PC-3 (cell line): ENCODE results near the gene PRPS1. TPM values are rescaled to one million over a fixed set of nuclear protein-coding genes. Genes with fewer than 3 reads are reported as not detected.

Experiments used
- ATAC-seq: fragments of 200-7000 bp; cut with Tn5 transposase; 2 replicates; pipeline ENCODE4 v1.9.1; 2020; ENCODE audit warnings: mild to moderate bottlenecking, moderate library complexity
- BruUV-seq: library from RNA; stranded (reverse); fragments of 400-500 nt; replicated peaks from 2 replicates; lab custom pipeline; 2021; lab: Mats Ljungman, UMichigan
- CTCF ChIA-PET: fragments of 300-600 bp; sonication (Branson Sonifier 250); formaldehyde crosslinking; loops from one replicate; lab custom pipeline; 2022; ENCODE audit warnings: antibody characterized with exemption; lab: Charles Lee
- POLR2A ChIA-PET: fragments of 300-600 bp; sonication (Branson Sonifier 250); formaldehyde crosslinking; loops from one replicate; lab custom pipeline; 2022; ENCODE audit warnings: antibody characterized with exemption; ENCODE audit not compliant: unreplicated experiment; lab: Charles Lee
- DNase-seq: peaks from one replicate; pipeline ENCODE4 v3.0.0-alpha.2; 2015
- H2AFZ ChIP-seq: fragments of 300-600 bp; sonication (generic); 2 replicates; pipeline ENCODE4 v1.6.0; 2016; ENCODE audit warnings: antibody characterized with exemption, low read length
- H3F3A ChIP-seq: fragments of 300-600 bp; sonication (generic); one replicate; pipeline ENCODE4 v1.6.0; 2017; ENCODE audit warnings: antibody characterized with exemption, low read length, control low read depth, mild to moderate bottlenecking; ENCODE audit not compliant: unreplicated experiment
- H3K27ac ChIP-seq: fragments of 300-600 bp; sonication (generic); 2 replicates; pipeline ENCODE4 v1.5.1; 2016; ENCODE audit warnings: mild to moderate bottlenecking, low read length
- H3K27me3 ChIP-seq: fragments of 300-600 bp; sonication (generic); 2 replicates; pipeline ENCODE4 v1.6.1; 2016; ENCODE audit warnings: low read length, mixed read lengths
- H3K36me3 ChIP-seq: fragments of 300-600 bp; sonication (generic); 2 replicates; pipeline ENCODE4 v1.6.1; 2016; ENCODE audit warnings: low read depth, mixed run types, low read length, mixed read lengths
- H3K4me1 ChIP-seq: fragments of 300-600 bp; sonication (generic); 2 replicates; pipeline ENCODE4 v1.5.1; 2016; ENCODE audit warnings: low read length; ENCODE audit not compliant: insufficient read depth
- H3K4me2 ChIP-seq: fragments of 300-600 bp; sonication (generic); 2 replicates; pipeline ENCODE4 v1.6.0; 2016; ENCODE audit warnings: low read length
- H3K4me3 ChIP-seq: fragments of 300-600 bp; sonication (generic); 2 replicates; pipeline ENCODE4 v1.5.1; 2016; ENCODE audit warnings: mild to moderate bottlenecking, low read length, mixed read lengths
- H3K79me2 ChIP-seq: fragments of 300-600 bp; sonication (generic); 2 replicates; pipeline ENCODE4 v1.6.1; 2017; ENCODE audit warnings: low read length, mixed read lengths
- H3K9ac ChIP-seq: fragments of 300-600 bp; sonication (generic); 2 replicates; pipeline ENCODE4 v1.6.0; 2016; ENCODE audit warnings: mild to moderate bottlenecking, low read length
- H3K9me2 ChIP-seq: fragments of 300-600 bp; sonication (generic); replicated peaks from 2 replicates; pipeline ENCODE4 v1.6.1; 2016; ENCODE audit warnings: mixed run types, low read length, mixed read lengths
- H3K9me3 ChIP-seq: fragments of 300-600 bp; sonication (generic); 2 replicates; pipeline ENCODE4 v1.6.1; 2016; ENCODE audit warnings: low read length, mixed read lengths
- H4K20me1 ChIP-seq: fragments of 300-600 bp; sonication (generic); 2 replicates; pipeline ENCODE4 v1.6.1; 2016; ENCODE audit warnings: low read length, mixed read lengths
- EZH2 ChIP-seq: fragments of 300-600 bp; sonication (generic); IDR thresholded peaks from one replicate; pipeline ENCODE4 v1.6.1; 2017; ENCODE audit warnings: antibody characterized with exemption, mild to moderate bottlenecking, low read length; ENCODE audit not compliant: unreplicated experiment
- EZH2phosphoT487 ChIP-seq: fragments of 300-600 bp; sonication (generic); IDR thresholded peaks from 2 replicates; pipeline ENCODE4 v1.6.1; 2018; ENCODE audit warnings: mild to moderate bottlenecking, antibody characterized with exemption, low read length, borderline replicate concordance
- intact Hi-C: fragments of 100-400 bp; cut with micrococcal nuclease; formaldehyde crosslinking; loops from 2 replicates; pipeline ENCODE4 v1.9.0; 2023
- total RNA-seq: library from RNA; depleted of rRNA; stranded (reverse); fragments of >200 nt; gene quantifications from 2 replicates; pipeline ENCODE4 v1.2.3, GENCODE V29; 2014
- TF ChIP-seq, protein P1 (sequence below): fragments of 300-600 bp; sonication (generic); conservative IDR thresholded peaks from 2 replicates; pipeline ENCODE4 v1.5.1; 2017; ENCODE audit warnings: antibody characterized with exemption, low read depth, mild to moderate bottlenecking, low read length

The PRPS1 gene
- total RNA-seq, 1 experiment from 2014 or later: 57.0 TPM

DNA sequence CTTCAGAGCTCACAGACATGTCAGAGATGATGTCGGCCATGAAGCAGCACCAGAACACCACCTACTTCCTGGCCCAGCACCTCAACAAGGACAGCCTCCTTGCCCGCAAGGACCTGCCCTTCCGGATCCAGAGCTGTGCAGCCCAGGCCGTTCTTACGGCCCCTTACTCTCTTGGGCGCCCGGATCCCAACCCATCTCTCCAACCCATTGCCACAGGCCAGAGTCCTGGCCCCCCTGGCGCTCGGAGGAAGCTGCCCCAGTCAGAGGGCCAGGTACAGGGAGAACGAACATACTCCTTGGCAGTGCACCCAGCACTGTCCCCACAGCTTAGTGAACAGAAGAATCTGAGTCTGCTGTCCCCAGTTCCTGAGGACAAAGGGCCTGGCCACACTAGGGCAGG lies 27.9 kb upstream of the PRPS1 start:
- no peak overlapping the region for H3K4me2 ChIP-seq
- DNase-seq (no peak), ATAC-seq (no peak)
- H3K27ac ChIP-seq: no peak overlapping the region
- no peak overlapping the region for H3K9ac ChIP-seq
- H3K27me3 ChIP-seq: no peaks in the 10 kb centered on the region
- H4K20me1 ChIP-seq: no peaks in the 10 kb centered on the region
- no peaks in the 10 kb centered on the region for H3K36me3 ChIP-seq
- POLR2A ChIA-PET: no interaction called here
- H3K9me3 ChIP-seq: no peaks in the 10 kb centered on the region
- BruUV-seq: no TSS peak
- no peaks in the 10 kb centered on the region for H3K9me2 ChIP-seq
- no peak overlapping the region for H2AFZ ChIP-seq
- CTCF ChIA-PET: no interaction called here
- H3K79me2 ChIP-seq: no peaks in the 10 kb centered on the region
- intact Hi-C loops: no loop called here
- H3K4me3 ChIP-seq: no peak overlapping the region
- TF ChIP-seq EZH2phosphoT487 (no peak), EZH2 (no peak)
- TF ChIP-seq, protein P1, sequence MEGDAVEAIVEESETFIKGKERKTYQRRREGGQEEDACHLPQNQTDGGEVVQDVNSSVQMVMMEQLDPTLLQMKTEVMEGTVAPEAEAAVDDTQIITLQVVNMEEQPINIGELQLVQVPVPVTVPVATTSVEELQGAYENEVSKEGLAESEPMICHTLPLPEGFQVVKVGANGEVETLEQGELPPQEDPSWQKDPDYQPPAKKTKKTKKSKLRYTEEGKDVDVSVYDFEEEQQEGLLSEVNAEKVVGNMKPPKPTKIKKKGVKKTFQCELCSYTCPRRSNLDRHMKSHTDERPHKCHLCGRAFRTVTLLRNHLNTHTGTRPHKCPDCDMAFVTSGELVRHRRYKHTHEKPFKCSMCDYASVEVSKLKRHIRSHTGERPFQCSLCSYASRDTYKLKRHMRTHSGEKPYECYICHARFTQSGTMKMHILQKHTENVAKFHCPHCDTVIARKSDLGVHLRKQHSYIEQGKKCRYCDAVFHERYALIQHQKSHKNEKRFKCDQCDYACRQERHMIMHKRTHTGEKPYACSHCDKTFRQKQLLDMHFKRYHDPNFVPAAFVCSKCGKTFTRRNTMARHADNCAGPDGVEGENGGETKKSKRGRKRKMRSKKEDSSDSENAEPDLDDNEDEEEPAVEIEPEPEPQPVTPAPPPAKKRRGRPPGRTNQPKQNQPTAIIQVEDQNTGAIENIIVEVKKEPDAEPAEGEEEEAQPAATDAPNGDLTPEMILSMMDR: no peak
- peaks cover 20% of the 10 kb centered on the region for H3K4me1 ChIP-seq
- H3F3A ChIP-seq: no peaks in the 10 kb centered on the region

DNA sequence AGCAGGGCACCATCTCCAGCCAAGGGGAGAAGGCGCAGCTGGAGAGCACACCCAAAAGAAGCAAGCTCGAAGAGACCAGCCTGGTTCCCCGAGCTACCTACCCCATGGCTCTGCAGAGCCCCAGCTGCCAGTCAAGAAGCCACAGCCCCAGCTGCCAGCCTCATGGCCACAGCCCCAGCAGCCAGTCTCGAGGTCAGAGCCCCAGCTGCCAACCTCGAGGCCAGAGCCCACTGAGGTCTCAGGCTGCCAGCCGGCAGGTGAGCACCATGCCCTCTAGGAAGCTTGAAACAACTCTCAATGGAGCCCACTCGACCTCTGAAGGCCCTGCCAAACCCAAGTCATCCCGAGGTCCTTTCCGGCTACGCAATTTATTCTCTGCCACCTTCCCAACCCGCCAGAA lies 27.0 kb upstream of the PRPS1 start:
- Histone ChIP-seq H3K79me2 (no peaks in the 10 kb centered on the region), H3K4me3 (no peak overlapping the region), H3K27me3 (no peaks in the 10 kb centered on the region), H2AFZ (no peak overlapping the region), H3K4me1 (peaks cover 14% of the 10 kb centered on the region), H3K9me2 (no peaks in the 10 kb centered on the region), H3K27ac (no peak overlapping the region), H3K4me2 (no peak overlapping the region), H3K9ac (no peak overlapping the region), H3F3A (no peaks in the 10 kb centered on the region), H3K36me3 (no peaks in the 10 kb centered on the region), H4K20me1 (no peaks in the 10 kb centered on the region), H3K9me3 (no peaks in the 10 kb centered on the region)
- intact Hi-C loops: no loop called here
- ATAC-seq: no peak
- BruUV-seq: no TSS peak
- CTCF ChIA-PET: no interaction called here
- POLR2A ChIA-PET: no interaction called here
- DNase-seq: no peak
- TF ChIP-seq EZH2 (no peak), EZH2phosphoT487 (no peak)
- TF ChIP-seq, protein P1: no peak

DNA sequence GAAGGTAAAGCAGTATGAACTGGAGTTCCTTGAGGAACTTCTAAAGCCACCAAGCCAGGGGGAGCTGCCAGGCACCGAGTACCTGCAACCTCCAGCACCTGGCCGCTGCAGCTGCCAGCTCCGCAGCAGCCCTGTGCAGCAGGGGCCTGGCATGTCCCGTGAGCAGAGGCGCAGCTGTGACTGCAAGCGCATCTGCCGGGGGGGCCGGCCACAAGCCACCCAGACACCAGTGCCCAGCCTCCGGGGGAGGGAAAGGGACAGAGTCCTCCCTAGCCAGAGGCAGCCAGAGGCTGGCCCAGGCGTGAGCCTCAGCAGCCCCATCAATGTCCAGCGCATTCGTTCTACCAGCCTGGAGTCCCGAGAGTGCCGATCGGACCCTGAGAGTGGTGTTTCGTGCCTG lies 26.6 kb upstream of the PRPS1 start:
- H3K4me1 ChIP-seq: peaks cover 11% of the 10 kb centered on the region
- H3K4me3 ChIP-seq: no peak overlapping the region
- no peaks in the 10 kb centered on the region for H3F3A ChIP-seq
- no peaks in the 10 kb centered on the region for H4K20me1 ChIP-seq
- H2AFZ ChIP-seq: no peak overlapping the region
- CTCF ChIA-PET: no interaction called here
- H3K27me3 ChIP-seq: no peaks in the 10 kb centered on the region
- H3K36me3 ChIP-seq: no peaks in the 10 kb centered on the region
- no TSS peak for BruUV-seq
- TF ChIP-seq, protein P1: no peak
- TF ChIP-seq EZH2phosphoT487 (no peak), EZH2 (no peak)
- no peaks in the 10 kb centered on the region for H3K9me3 ChIP-seq
- POLR2A ChIA-PET: no interaction called here
- DNase-seq (no peak), ATAC-seq (no peak)
- H3K79me2 ChIP-seq: no peaks in the 10 kb centered on the region
- H3K27ac ChIP-seq: no peak overlapping the region
- H3K4me2 ChIP-seq: no peak overlapping the region
- no peaks in the 10 kb centered on the region for H3K9me2 ChIP-seq
- no peak overlapping the region for H3K9ac ChIP-seq
- intact Hi-C loops: no loop called here
